ENCODE measurements around the gene SPRED3.
"Not testable (repeated sequence)": the region's sequence is repeated elsewhere in the genome, so short reads cannot be mapped to it uniquely, and the experiment has no call there.

SPRED3 gene

GRCh38 chr19:38389957-38390924 lies 1.7 kb downstream of the SPRED3 start:
- DNase-seq (ENCODE audit: low spot score), result no peak

DNA sequence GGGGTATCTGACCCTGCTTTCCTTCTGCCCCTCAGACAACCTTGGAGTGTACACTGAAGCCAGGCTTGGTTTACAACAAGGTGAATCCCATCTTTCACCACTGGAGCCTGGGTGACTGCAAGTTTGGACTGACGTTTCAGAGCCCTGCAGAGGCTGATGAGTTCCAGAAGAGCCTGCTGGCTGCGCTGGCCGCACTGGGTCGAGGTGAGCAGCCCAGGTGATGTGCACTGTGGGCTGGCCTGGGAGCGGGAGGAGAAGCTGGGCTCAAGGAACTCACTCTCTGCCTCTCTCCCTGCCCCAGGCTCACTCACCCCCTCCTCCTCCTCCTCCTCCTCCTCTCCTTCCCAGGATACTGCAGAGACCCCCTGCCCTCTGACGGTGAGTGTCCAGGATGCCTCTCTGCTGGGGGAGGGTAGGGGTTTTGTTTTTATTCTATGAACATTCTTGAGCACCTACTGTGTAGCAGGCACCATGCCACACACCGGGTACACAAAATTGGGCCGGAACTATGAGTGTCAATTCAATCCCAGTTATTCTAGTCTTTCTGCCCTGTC lies 3.5 kb downstream of the SPRED3 start:
- DNase-seq (ENCODE audit: low spot score), result no peak

DNA sequence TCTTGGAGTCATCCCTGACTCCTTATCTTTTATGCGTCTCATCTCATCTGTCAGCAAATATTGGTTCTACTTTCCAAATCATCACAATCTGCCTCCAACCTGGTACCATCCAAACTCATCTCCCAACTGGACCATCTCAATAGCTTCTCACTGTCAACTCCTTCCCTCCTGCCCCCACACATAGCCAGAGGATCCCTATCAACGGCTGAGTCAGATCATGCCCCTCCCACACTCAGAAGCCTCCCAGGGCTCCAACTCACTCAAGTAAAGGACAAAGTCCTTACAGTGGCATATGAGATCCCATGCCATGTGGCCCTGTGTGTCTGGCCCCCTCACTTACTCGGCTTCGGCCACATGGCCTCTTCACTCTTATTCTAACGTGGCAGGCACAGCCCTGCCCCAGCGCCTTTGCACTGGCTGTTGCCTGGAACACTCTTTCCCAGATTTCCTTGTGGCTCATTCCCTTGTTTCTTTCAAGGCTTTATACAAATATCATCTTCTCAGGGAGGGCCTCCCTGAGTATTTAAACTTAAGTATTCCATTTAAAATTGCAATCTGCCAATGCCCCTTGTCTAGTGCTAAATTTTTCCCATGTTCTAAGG lies 4.3 kb downstream of the SPRED3 start:
- DNase-seq (ENCODE audit: low spot score), result no peak

DNA sequence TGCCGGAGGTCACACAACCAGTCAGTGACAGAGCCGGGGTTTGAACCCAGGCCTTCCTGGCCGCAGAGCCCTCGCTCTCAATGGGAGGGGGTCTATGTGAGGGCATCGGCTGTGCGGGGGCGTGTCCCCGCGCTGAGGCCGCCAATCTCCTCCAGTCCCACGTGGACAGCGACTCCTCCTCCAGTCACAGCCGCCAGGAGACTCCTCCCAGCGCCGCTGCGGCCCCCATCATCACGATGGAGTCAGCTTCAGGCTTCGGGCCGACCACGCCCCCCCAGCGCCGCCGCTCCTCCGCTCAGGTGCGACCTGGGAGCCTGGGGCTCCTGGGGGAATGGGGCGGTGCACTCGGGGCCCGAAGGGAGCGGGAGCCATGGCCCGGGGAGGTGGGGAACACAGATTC lies 6.0 kb downstream of the SPRED3 start:
- no peak for DNase-seq (ENCODE audit: low spot score)

DNA sequence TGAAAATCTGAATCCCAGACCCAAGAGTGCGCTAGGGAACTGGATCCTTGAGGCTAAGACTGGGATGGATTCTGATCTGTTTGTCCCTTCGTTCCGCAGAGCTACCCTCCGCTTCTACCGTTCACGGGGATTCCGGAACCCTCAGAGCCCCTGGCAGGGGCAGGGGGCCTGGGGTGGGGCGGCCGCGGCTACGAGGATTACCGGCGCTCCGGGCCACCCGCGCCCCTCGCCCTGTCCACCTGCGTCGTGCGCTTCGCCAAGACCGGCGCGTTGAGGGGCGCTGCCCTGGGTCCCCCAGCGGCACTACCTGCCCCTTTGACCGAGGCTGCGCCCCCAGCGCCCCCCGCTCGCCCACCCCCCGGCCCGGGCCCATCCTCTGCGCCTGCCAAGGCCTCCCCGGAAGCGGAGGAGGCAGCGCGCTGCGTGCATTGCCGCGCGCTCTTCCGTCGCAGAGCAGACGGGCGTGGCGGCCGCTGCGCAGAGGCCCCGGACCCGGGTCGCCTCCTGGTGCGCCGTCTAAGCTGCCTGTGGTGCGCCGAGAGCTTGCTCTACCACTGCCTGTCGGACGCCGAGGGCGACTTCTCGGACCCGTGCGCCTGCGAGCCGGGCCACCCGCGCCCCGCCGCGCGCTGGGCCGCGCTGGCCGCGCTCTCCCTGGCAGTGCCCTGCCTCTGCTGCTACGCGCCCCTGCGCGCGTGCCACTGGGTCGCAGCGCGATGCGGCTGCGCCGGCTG lies 7.1 kb downstream of the SPRED3 start:
- no peak for DNase-seq (ENCODE audit: low spot score)

DNA sequence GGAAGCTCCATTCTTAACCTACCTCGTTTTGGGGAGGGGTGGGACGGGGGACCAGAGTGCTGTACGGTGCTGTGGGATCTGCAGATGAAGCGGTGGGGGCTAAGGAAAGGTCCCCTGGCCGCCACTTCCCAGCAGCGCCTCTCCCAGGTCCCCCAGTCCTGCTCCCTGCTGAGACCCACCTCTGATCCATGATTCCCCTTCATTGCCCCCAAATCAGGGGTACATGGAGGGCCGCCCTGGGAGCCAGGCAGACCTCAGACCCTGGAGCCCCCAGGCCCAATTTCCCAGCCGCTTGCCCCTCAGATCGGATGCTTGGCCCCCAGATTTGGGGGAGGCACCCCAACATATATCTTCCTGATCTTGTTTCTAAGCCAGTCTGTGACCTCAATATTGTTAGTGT lies 10.6 kb downstream of the SPRED3 start:
- DNase-seq (ENCODE audit: low spot score), result no peak

- no peak for DNase-seq (ENCODE audit: low spot score)
Observed at GRCh38 chr19:38399537-38399936, 11.0 kb downstream of the SPRED3 start.

DNA sequence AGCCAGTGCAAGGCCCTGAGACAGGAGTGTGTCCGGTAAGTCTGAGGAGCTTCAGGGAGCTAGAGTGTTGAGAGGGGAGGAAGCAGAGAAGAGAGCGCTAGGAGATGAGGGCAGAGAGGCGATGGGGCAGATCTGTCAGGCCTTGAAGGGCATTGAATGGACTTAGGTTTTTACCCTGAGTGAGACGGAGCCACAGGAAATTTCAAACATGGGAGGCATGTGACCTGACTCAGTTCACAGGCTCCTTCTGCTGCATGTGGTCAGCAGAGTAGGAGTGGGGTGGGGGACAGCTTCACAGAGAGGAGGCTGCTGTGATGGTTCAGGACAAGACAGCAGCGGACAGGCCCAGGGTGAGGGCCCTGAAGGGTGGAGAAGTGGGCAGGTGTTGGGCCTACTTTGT lies 11.9 kb downstream of the SPRED3 start:
- DNase-seq (ENCODE audit: low spot score), result no peak

GRCh38 chr19:38401148-38401547 lies 12.7 kb downstream of the SPRED3 start:
- DNase-seq (ENCODE audit: low spot score), result no peak

GRCh38 chr19:38402623-38402966 lies 14.1 kb downstream of the SPRED3 start:
- DNase-seq (ENCODE audit: low spot score), result no peak

DNA sequence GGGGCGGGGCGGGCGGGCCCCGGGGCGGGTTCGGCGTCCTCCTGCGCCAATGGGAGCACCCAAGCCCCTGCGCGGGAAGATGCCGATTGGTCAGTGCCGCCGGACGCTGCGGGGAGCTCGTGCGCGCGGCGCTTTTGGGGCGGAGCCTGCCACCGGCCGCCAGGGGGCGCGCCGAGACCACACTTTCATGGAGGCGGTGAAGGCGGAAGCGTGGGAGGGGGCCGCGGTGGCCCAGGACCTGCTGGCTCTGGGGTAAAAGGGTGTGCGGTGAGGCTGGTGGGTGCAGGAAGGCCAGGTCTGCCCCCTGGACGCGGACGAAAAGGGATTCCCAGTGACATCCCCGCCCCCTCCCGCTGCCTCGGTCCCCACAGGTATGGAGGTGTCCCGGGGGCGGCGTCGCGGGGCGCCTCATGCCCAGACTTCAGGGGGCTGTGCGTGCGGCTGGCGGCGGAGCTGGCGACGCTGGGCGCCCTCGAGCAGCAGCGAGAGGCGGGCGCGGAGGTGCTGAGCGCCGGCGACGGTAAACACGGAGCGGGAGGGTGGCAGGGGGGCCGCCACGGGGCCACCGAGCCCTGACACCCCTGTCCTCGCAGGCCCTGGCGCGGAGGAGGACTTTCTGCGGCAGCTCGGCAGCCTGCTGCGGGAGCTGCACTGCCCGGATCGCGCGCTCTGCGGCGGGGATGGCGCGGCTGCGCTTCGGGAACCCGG lies 14.6 kb downstream of the SPRED3 start, which contains the start of gene FAM98C:
Gene FAM98C (plus strand): TSS at position 127 of the 708 bp plus-strand sequence. CDS start 61 bp downstream, at position 188.
- peak; percentile 95 for DNase-seq (ENCODE audit: low spot score)

DNA sequence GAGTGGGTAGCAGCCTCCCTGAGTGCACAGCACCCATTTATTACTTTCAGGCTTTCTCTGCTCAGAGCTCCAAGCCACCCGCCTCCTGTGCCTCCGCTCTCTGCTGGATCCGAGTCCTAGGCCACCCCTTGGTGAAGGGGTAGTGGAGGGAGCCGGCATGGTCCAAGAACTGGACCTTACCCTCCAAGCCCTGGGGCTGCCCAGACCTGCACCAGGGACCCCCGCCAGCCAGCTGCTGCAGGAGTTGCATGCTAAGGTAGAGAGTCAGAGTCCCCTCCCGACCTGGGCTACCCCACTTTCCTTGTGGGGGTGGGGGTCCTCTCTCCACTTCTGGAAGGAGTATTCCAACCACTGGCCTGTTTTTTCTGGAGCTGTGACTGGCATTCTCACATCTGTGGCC lies 16.4 kb downstream of the SPRED3 start:
- DNase-seq (ENCODE audit: low spot score), result no peak

DNA sequence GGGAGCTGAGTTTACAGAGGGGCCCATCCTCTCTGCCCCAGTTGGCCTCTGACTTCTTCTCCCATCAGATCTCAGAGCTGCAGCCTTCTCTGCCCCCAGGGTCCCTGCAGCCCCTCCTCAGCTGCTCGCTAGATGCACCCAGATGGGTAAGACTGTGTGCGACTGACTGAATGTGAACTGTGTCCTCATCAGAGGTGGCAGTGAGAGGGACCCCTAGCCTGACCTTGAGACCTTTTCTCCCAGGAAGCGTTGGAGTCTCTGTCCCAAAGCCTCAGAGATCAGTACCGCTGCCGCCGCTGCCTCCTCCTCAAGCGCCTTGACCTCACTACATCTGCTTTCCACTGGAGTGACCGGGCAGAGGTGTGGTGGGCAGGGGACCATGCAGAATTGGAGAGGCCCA lies 16.8 kb downstream of the SPRED3 start:
- DNase-seq (ENCODE audit: low spot score), result no peak

- no peak for DNase-seq (ENCODE audit: low spot score)
Observed at GRCh38 chr19:38409631-38410133, 21.2 kb downstream of the SPRED3 start.

GRCh38 chr19:38410407-38410806 lies 21.9 kb downstream of the SPRED3 start:
- DNase-seq (ENCODE audit: low spot score), result not testable (repeated sequence)

GRCh38 chr19:38411041-38411712 lies 22.7 kb downstream of the SPRED3 start:
- no peak for DNase-seq (ENCODE audit: low spot score)

DNA sequence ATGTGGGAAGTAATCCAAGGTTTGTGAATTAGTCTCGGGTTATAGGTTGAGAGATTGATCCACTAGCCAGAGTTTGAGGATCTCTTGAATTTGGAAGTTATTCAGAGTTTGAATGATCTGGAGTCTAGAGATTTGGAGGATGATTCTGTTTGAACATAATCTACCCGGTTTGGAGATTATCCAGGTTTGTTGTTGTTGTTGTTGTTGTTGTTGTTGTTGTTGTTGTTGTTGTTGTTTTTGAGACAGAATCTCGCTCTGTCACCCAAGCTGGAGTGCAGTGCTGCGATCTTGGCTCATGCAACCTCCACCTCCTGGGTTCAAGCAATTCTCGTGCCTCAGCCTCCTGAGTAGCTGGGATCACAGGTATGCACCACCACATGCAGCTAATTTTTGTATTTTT lies 23.4 kb downstream of the SPRED3 start:
- not testable (repeated sequence) for DNase-seq (ENCODE audit: low spot score)

- DNase-seq (ENCODE audit: low spot score), result no peak
Observed at GRCh38 chr19:38412491-38412890, 24.0 kb downstream of the SPRED3 start.

GRCh38 chr19:38412961-38413360 lies 24.5 kb downstream of the SPRED3 start:
- DNase-seq (ENCODE audit: low spot score), result no peak

- DNase-seq (ENCODE audit: low spot score), result no peak
Observed at GRCh38 chr19:38413416-38413815, 24.9 kb downstream of the SPRED3 start.

- DNase-seq (ENCODE audit: low spot score), result no peak
Observed at GRCh38 chr19:38417146-38417543, 28.6 kb downstream of the SPRED3 start.
